ENCODE measurements around the gene RAP1GAP2.

The RAP1GAP2 gene

DNA sequence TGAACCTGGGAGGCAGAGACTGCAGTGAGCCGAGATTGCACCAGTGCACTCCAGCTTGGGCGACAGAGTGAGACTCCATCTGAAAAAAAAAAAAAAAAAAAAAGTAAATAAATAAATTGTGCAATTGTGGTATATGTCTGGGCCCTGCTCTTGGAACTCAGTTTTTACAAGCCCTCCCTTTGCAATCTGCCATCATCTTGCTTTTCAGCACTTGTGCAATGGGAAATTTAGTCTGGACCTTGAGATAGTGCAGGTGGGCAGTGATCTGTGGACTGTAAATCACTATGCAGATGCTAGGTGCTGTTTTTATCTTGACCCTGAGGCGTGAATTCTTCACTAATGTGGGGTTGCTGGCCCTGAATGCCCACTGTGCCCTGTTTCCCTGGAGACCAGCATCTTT lies 6.5 kb upstream of the RAP1GAP2 start:
- DNase-seq (ENCODE audit: low read depth): no peak
- TF ChIP-seq, protein P1, sequence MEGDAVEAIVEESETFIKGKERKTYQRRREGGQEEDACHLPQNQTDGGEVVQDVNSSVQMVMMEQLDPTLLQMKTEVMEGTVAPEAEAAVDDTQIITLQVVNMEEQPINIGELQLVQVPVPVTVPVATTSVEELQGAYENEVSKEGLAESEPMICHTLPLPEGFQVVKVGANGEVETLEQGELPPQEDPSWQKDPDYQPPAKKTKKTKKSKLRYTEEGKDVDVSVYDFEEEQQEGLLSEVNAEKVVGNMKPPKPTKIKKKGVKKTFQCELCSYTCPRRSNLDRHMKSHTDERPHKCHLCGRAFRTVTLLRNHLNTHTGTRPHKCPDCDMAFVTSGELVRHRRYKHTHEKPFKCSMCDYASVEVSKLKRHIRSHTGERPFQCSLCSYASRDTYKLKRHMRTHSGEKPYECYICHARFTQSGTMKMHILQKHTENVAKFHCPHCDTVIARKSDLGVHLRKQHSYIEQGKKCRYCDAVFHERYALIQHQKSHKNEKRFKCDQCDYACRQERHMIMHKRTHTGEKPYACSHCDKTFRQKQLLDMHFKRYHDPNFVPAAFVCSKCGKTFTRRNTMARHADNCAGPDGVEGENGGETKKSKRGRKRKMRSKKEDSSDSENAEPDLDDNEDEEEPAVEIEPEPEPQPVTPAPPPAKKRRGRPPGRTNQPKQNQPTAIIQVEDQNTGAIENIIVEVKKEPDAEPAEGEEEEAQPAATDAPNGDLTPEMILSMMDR (conservative IDR thresholded peaks at IDR 0.05; ENCODE audit: low read depth, low read length): no peak
- H3K4me3 ChIP-seq (ENCODE audit: low read depth, low read length): no peak overlapping the region

DNA sequence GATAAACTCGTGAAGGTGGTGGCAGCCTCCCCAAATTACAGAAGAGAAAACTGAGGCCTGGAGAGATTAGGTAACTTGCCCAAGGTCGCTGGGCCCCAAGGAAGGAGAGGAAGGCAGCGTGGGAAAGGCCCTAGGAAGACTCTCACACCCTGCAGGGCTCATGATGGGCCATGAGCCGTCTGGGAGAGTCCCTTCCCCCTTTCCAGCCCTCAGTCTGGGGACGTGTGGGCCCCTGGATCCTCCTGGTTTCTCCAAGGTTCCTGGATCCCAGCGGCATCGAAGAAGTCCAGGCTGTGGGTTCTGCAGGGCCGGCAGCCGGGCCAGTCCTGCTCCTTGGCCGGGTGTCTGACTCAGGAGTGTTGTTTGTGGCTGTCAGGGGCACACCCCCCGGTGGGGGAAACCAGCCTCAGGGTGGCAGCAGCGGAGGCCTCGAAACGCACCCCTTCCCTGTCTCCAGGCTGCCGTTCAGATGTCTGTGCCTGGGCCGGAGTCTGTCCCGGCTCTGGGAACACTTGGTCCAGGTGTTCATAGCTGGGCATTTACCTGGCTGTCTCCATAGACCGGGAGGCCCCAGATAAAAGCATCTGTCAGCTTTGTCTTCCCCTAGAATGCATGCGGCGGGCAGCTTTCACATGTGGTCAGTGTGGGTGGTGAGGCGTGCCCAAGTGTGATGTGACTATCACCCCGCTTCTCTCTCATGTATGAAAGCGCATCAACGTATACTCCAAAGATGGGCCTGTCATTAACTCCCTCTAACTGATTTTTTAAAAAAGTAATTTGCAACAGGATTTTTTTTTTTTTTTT lies 3.7 kb upstream of the RAP1GAP2 start:
- no peak overlapping the region for H3K4me3 ChIP-seq (ENCODE audit: low read depth, low read length)
- TF ChIP-seq, protein P1 (conservative IDR thresholded peaks at IDR 0.05; ENCODE audit: low read depth, low read length): no peak
- no peak for DNase-seq (ENCODE audit: low read depth)

DNA sequence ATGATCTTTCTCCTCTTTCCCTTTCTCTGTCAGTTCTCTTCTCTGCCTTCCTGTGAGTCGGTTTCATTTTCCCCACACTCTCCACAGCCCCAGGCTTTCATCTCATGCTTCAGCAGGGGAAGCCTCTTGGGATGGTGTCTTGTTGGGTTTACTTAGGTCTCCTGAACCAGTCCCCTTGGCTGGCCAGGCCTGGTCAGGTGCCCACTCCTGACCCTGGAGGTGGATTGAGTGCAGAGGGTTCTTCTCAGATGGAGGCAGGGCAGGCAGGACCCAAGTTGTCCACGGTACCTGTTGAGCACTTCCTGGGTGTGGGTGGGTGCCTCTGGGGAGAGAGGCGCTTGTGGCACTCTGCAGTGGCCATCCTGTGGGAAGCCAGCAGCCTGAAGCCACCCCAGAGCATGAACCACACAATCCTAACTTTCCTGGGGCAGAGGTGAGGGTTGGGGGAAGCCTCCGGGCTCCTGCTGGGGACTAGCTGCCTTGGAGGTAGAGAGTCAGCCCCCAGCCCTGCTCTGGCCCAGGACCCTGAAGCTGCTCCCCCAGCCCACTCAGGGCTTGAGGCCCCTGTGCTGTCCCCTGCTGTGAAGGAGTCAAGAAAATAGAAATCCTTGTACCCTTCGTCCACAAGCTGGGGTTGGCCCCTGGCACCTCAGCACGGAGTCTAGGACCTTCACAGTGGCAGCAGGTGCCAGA lies 2.0 kb upstream of the RAP1GAP2 start:
- DNase-seq (ENCODE audit: low read depth): no peak
- TF ChIP-seq, protein P1 (conservative IDR thresholded peaks at IDR 0.05; ENCODE audit: low read depth, low read length): no peak
- no peak overlapping the region for H3K4me3 ChIP-seq (ENCODE audit: low read depth, low read length)

DNA sequence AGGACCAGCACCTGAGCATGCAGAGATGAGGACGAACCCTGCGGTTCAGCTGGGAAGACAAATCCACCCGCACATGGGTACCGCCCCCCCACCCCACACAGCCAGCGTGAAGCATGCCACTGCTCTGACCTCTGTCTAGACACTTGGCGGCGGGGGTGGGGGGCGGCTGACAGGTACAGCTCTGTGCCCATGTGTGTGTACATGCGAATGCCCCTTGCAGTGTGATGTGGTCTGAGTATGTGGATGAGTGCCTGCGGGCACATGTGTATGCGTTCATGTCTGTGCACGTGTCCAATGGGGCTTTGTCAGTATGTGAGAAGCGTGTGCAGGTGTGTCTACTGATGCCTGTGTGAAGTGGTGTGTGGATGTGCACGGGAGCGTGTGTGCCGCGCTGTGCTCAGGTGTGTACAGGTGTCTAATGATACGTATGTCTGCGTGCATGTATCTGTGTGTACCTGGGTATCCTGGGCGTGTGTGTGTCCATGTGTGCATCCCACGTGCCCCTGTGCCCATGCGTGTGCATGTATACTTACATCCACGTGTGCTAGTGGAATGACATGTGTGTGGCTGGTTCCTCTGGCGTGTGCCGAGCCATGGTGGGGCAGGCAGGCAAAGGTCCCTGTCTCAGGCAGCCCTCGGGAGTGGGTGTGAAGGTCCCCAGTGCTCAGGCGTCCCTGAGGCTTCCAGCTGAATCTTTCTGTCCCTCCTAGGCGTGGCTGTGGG lies 636 bp upstream of the RAP1GAP2 start:
- no peak for DNase-seq (ENCODE audit: low read depth)
- TF ChIP-seq, protein P1 (conservative IDR thresholded peaks at IDR 0.05; ENCODE audit: low read depth, low read length): no peak
- no peak overlapping the region for H3K4me3 ChIP-seq (ENCODE audit: low read depth, low read length)

DNA sequence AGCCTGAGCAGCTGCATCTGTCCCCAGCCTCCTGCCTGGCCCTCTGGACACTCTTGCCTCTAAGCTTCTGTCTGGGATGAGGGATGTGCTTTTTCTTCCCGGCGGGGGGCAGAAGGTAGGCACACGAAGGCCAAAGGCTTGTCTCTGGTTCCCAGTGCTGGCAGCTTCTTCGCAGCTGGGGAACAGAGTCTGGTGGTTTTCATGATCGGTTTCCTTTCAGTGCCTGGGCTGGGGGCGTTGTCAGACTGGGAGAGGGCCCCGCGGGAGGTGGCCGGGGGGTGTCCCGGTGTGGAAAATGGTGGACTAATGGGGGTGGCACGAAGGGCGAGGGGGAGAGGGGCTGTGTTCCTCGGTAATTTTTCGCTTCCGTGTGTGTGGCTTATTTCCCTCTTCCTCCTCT lies 988 bp downstream of the RAP1GAP2 start:
- no peak for DNase-seq (ENCODE audit: low read depth)
- H3K4me3 ChIP-seq (ENCODE audit: low read depth, low read length): no peak overlapping the region
- TF ChIP-seq, protein P1 (conservative IDR thresholded peaks at IDR 0.05; ENCODE audit: low read depth, low read length): no peak

DNA sequence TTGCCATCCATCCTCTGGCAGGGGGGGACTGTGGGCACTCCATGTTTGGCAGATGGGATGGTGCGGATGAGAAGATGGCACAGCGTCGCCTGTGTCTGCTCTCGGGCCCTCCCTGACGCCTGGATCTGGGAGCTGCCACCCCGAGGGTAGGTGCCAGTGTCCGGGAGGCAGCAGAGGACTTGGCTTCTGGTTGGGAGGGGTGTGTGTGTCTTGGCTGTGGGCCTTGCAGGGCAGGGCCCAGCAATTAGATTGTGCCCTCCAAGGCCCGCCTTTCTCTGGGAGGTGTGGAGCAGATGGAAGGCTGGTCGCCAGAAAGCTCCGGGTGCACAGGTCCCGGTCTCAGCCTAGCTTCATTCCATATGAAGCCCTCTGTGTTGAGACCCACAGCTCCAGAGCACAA lies 1.4 kb downstream of the RAP1GAP2 start:
- TF ChIP-seq, protein P1 (conservative IDR thresholded peaks at IDR 0.05; ENCODE audit: low read depth, low read length): no peak
- H3K4me3 ChIP-seq (ENCODE audit: low read depth, low read length): no peak overlapping the region
- DNase-seq (ENCODE audit: low read depth): no peak

Data from choroid plexus epithelial cell (primary cell).